ENCODE measurements around the gene ANKLE1.

GRCh38 chr19:17334414-17335409 is 53.0 kb downstream of the ANKLE1 start, which contains the start of gene ANO8:
- TF ChIP-seq EZH2 (IDR thresholded peaks at IDR 0.05; ENCODE audit: low read depth, unreplicated experiment) (no peak), STAT1 (IDR thresholded peaks at IDR 0.05; ENCODE audit: unreplicated experiment) (no peak)

Measured in GM23338 (cell line).